Body of pancreas (tissue), 4 donors: ENCODE results near the gene DYNLT1. TPM values are rescaled to one million over a fixed set of nuclear protein-coding genes. Genes with fewer than 3 reads are reported as not detected.
"Not testable (repeated sequence)": the region's sequence is repeated elsewhere in the genome, so short reads cannot be mapped to it uniquely, and the experiment has no call there.

Experiments
- ATAC-seq: fragments of 150-250 bp; one replicate; pipeline ENCODE4 v1.9.1; 2016
- DNase-seq, 4 donors: peaks; one replicate each; pipeline ENCODE4 v3.0.0-alpha.2; 2019
- H3K27ac ChIP-seq, 4 donors: fragments of 200-600 bp; sonication (generic); 1 replicate in 3 of 4; 2 replicates in 1 of 4; pipeline versions ENCODE4 v1.5.1 to v1.6.1; 2016 to 2019; ENCODE audit warnings: mild to moderate bottlenecking in 1 of 4, mixed read lengths in 1 of 4, moderate library complexity in 1 of 4
- H3K27me3 ChIP-seq, 2 donors: fragments of 200-600 bp; sonication (generic); one replicate each; pipeline ENCODE4 v1.6.0; 2016; ENCODE audit warnings: mild to moderate bottlenecking in 1 of 2
- H3K36me3 ChIP-seq, 2 donors: fragments of 200-600 bp; sonication (generic); replicated peaks in 1 of 2; 2 replicates each; pipeline ENCODE4 v1.5.1; 2016; ENCODE audit warnings: low read depth in 2 of 2; ENCODE audit not compliant: insufficient read depth in 1 of 2
- H3K4me1 ChIP-seq: fragments of 200-600 bp; sonication (generic); one replicate; pipeline ENCODE4 v1.6.0; 2016
- H3K4me3 ChIP-seq, 2 donors: fragments of 200-600 bp; sonication (generic); 1 replicate in 1 of 2; 2 replicates in 1 of 2; pipeline ENCODE4 v1.5.1; 2016 to 2019
- H3K9me3 ChIP-seq, 3 donors: fragments of 200-600 bp; sonication (generic); 1 replicate in 2 of 3; 2 replicates in 1 of 3; pipeline ENCODE4 v1.5.1; 2016
- CTCF ChIP-seq, 7 experiments: fragments of 450-650 bp in 4 of 7; fragments of 200-600 bp in 3 of 7; sonication (generic) in 3 of 7; IDR thresholded peaks; one replicate each; pipeline ENCODE4 v1.5.1; 2016 to 2019; ENCODE audit warnings: antibody characterized with exemption in 7 of 7
- POLR2A ChIP-seq, 3 donors: fragments of 450-650 bp; IDR thresholded peaks; one replicate each; pipeline ENCODE4 v1.6.1; 2016; ENCODE audit warnings: antibody characterized with exemption in 3 of 3, mild to moderate bottlenecking in 2 of 3
- WGBS, 2 donors: methylation state at CpG; one replicate each; pipeline ENCODE4 v1.1.5; 2017; 5-methylcytosine and 5-hydroxymethylcytosine counted together
- intact Hi-C: fragments of 100-400 bp; cut with DNase I; formaldehyde crosslinking; loops from one replicate; pipeline ENCODE4 v1.15.1; 2023
- total RNA-seq, 2 donors: library from RNA; depleted of rRNA; stranded (reverse); fragments of >200 nt; gene quantifications; one replicate each; pipeline ENCODE4 v1.1.0, GENCODE V29; 2016

Gene DYNLT1
- total RNA-seq, 2 donors from 2014 or later = 36.1 to 39.2 TPM

GRCh38 chr6:158674342-158675131 lies 30.0 kb upstream of the DYNLT1 start:
- no peak overlapping the region for H3K4me3 ChIP-seq
- no peak overlapping the region for H3K27ac ChIP-seq
- DNase-seq (no peak), ATAC-seq (no peak)
- H3K36me3 ChIP-seq = no peaks in the 10 kb centered on the region
- H3K27me3 ChIP-seq = no peaks in the 10 kb centered on the region
- WGBS, 2 donors = 83 to 88% methylated on average over 10 to 14 of the region's 14 CpGs
- intact Hi-C loops = no loop called here
- TF ChIP-seq POLR2A (IDR thresholded peaks at IDR 0.05) = no peak
- no peak for TF ChIP-seq CTCF (IDR thresholded peaks at IDR 0.05)
- peaks cover 8% of the 10 kb centered on the region for H3K4me1 ChIP-seq
- H3K9me3 ChIP-seq = no peaks in the 10 kb centered on the region

GRCh38 chr6:158672726-158673125 lies 28.2 kb upstream of the DYNLT1 start:
- Histone ChIP-seq H3K4me1 (peaks cover 12% of the 10 kb centered on the region), H3K27me3 (no peaks in the 10 kb centered on the region), H3K36me3 (no peaks in the 10 kb centered on the region), H3K9me3 (no peaks in the 10 kb centered on the region), H3K27ac (no peak overlapping the region), H3K4me3 (no peak overlapping the region)
- 92 to 93% methylated on average over 6 of the region's 6 CpGs for WGBS, 2 donors
- DNase-seq (no peak), ATAC-seq (no peak)
- intact Hi-C loops = no loop called here
- TF ChIP-seq CTCF (IDR thresholded peaks at IDR 0.05) (no peak), POLR2A (IDR thresholded peaks at IDR 0.05) (no peak)

- H3K27ac ChIP-seq, H3K9me3 ChIP-seq, H3K4me3 ChIP-seq, ATAC-seq, H3K36me3 ChIP-seq, intact Hi-C loops, H3K27me3 ChIP-seq, DNase-seq: not testable (repeated sequence)
- WGBS, 2 donors = 88 to 89% methylated on average over 7 to 8 of the region's 8 CpGs
- peaks cover 12% of the 10 kb centered on the region for H3K4me1 ChIP-seq
These were observed 27.6 kb upstream of the DYNLT1 start for GRCh38 chr6:158672119-158672518.

- no peak for DNase-seq
- no peak overlapping the region for H3K27ac ChIP-seq
- intact Hi-C loops = no loop called here
These were observed 24.8 kb upstream of the DYNLT1 start for GRCh38 chr6:158669145-158670035.

More at GRCh38 chr6:158669145-158670035, 24.8 kb upstream of the DYNLT1 start:
- WGBS, 2 donors = 52 to 68% methylated on average over 7 of the region's 7 CpGs
- ATAC-seq = no peak
- H3K9me3 ChIP-seq = no peaks in the 10 kb centered on the region
- TF ChIP-seq CTCF (IDR thresholded peaks at IDR 0.05) = no peak
- TF ChIP-seq POLR2A (IDR thresholded peaks at IDR 0.05) = no peak
- H3K4me3 ChIP-seq = no peak overlapping the region
- H3K4me1 ChIP-seq = peaks cover 12% of the 10 kb centered on the region
- no peaks in the 10 kb centered on the region for H3K27me3 ChIP-seq
- no peaks in the 10 kb centered on the region for H3K36me3 ChIP-seq
